HT-29 (cell line): ENCODE data around the gene TMEM79. TPM values are rescaled to one million over a fixed set of nuclear protein-coding genes. Genes with fewer than 3 reads are reported as not detected.
"Not testable (repeated sequence)": the region's sequence is repeated elsewhere in the genome, so short reads cannot be mapped to it uniquely, and the experiment has no call there.

Experiments
- DNase-seq: peaks from one replicate; pipeline ENCODE4 v3.0.0-alpha.2; 2015; ENCODE audit warnings: low spot score
- total RNA-seq: library from RNA; depleted of rRNA; stranded (reverse); fragments of >200 nt; shearing (Covaris generic); gene quantifications from 2 replicates; pipeline ENCODE4 v1.2.3, GENCODE V29; 2014; rRNA removed

The TMEM79 gene
- total RNA-seq, 1 experiment from 2014 or later = 5.6 TPM

DNA sequence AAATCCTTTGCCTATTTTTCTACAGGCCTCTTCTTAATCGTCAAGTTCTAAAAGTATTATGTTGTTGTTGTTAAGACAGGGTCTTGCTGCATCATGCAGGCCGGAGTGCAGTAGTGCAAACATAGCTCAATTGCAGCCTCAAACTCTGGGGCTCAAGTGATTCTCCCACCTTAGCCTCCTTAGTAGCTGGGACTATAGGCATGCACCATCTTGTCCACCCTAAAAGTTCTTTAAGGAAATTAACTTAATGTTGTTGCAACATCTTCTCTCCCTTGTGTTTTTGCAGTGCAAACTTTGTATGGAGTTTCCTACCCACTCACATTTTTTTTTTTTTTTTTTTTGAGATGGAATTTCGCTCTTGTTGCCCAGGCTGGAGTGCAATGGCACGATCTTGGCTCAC lies 19.1 kb downstream of the TMEM79 start:
- DNase-seq = no peak

DNA sequence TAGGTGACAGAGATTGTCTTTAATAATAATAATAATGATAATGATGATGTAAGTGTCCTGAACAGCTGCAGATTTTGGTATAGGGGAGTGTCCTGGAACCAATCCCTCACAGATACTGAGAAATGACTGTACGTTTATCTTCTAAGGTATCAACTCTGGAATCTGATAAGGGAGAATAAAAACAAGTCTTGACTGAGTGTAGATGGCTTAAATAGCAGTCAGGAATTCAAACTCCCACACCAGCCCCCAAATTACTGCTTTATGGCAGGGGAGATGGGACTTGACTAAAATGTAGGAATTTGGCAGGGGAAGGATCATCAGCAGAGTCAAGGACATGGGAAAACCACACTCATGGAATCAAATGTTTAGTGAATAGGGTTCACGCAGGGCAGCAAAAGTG lies 21.1 kb downstream of the TMEM79 start:
- DNase-seq = no peak

DNA sequence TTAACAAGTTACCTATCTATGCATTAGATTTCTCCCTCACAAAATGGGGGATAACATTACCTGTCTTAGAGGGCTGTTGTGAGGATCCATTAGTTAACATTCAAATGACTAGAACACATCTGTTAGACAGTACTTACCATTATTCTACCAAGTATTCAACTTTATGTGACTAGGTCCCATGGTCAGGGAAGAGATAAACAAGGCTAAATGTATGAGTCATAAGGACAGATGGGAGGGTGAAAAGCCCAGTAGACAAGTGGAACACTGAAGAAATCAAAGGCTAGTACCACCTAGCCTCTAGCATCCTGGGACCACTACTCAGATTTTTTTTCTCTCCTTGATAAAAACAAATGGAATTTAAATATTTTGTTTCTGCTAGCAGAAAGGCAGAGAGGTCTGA lies 24.0 kb downstream of the TMEM79 start:
- DNase-seq = no peak

DNA sequence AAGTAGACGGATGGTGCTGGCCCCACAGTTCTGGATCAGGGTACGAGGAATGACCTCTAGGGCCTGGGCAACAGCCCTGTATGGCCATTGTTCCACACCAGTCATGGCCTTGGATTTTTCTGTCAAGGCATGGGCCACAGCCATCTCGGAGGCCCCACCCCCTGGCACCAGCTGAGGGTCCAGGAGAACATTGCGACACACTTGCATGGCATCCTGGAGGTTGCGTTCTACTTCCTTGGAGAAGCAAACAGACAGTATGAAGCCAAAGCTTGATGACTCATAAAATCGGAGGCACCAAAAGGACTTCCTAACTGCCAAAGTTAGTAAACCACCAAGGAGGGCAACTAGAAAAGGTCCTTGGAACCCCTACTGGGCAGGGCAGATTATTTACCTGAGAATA lies 26.8 kb downstream of the TMEM79 start:
- no peak for DNase-seq

DNA sequence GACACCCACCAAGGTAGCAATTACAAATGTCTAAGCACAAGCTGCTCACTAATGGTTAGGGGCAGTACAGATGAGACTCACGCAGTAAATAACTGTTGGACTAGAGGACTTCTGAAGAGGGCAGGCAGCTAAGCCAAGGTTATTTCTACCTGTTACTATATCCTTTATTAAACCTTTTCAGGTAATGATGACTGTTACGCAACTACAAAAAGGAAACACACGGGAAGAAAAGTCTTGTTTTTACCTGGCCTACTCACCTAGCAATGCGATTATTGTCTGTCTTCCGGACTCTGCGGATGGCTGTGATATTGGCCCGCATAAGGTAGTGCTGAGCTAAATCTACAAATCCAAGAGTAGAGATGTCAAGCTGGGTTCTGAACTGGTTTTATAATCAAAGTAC lies 32.8 kb downstream of the TMEM79 start:
- no peak for DNase-seq

DNA sequence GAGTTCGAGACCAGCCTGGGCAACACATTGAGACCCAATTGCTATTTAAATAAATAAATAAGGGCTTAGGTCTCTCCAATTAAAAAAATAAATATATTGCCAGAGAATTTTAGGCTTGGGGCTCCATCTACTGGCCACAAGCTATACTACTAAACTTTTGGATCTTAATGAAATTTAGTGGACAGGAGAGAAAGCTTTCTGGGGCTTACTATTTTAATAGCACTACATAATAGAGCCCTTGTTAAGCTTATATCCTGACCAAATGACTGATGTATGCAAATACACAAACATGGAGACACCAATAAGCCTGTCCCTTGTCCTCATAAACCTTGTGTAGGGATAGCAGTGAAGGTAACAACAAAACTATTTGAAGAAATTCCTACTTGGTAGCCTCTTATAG lies 35.5 kb downstream of the TMEM79 start:
- DNase-seq = peak; percentile 69

DNA sequence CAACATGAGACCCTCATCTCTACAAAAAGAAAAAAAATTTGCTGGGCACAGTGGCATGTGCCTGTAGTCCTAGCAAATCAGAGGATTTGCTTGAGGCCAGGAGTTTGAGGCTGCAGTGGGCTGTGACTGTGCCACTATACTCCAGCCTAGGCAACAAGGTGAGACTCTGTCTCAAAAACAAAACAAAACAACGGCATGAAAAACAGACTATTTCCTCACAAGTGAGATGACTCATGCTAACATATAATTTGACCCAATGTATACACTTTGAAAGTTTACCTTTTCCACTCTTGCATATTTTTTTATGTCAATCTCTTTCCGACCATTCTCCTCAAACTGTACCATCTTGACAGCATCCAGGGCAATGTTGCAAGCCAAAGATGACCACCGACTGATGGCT lies 36.4 kb downstream of the TMEM79 start:
- no peak for DNase-seq

DNA sequence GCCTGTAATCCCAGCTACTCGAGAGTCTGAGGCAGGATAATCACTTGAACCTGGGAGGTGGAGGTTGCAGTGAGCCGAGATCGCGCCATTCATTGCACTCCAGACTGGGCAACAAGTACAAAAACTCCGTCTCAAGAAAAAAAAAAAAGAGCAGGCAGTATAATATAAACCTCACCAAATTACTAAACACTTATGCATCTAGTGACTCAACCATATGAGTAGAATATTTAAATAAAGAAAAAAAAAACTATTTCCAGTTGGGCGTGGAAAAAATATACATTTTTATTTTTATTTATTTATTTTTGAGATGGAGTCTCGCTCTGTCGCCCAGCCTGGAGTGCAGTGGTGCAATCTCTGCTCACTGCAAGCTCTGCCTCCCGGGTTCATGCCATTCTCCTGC lies 39.1 kb downstream of the TMEM79 start:
- not testable (repeated sequence) for DNase-seq

DNA sequence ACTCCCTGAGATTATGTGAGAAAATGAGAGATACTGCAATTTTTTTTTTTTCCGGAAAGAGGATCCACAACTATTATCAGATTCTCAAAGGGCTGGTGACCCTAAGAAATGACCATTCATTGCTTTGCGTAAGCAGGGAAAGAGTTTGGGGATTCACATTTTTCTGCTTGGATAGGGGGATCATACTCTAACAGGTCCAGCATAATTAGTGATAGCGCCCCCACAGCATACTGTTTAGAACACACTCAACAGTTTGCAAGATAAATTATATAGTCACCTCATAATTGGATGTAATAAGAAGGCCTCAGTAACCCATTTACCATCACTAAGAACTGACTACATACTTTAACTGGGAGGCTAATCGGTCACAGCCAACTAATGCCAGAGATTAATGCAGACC lies 52.1 kb downstream of the TMEM79 start:
- DNase-seq = peak; percentile 10

DNA sequence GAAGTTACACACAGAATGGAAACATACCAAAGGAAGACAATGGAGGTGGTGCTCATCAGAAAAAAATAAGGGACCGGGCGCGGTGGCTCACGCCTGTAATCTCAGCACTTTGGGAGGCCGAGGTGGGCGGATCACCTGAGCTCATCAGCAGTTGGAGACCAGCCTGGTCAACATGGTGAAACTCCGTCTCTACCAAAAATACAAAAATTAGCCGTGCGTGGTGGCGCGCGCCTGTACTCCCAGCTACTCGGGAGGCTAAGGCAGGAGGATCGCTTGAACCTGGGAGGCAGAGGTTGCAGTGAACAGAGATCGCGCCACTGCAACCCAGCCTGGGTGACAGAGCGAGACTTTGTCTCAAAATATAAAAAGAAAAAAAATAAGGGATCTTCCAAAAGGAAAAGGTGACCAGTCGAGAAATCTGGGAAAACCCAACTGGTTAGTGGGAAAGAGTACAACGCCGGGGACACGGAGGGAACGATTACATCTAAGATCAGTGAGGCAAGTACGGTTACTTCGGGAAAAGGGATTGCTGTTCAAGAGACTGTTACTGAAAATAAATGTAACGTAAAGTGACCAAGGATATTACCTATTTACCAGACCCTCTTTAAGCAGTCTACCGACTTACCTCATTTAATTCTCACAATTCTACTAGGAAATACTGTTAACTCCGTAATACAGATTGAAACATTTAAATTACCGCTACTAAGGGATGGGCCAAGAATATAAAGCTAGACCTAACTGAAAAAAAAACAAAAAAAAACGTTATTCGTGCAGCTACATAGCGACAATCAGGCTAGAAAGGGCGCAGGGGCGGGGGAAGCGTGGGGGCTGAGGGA lies 53.1 kb downstream of the TMEM79 start:
- no peak for DNase-seq

DNA sequence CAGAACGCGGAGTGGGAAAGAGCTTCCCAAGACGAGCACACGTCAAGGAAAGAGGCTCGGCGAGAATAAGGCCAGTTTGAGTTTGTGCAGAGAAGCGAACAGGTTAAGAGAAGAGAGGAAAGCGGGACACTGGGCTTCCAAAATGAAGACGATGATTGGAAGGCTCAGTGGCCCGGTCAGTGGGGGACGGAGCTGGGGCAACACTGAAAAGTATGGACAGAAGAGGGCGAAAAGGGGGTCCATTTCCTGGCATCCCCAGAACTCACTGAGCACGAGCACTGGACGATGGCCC lies 53.7 kb downstream of the TMEM79 start:
- DNase-seq = no peak

DNA sequence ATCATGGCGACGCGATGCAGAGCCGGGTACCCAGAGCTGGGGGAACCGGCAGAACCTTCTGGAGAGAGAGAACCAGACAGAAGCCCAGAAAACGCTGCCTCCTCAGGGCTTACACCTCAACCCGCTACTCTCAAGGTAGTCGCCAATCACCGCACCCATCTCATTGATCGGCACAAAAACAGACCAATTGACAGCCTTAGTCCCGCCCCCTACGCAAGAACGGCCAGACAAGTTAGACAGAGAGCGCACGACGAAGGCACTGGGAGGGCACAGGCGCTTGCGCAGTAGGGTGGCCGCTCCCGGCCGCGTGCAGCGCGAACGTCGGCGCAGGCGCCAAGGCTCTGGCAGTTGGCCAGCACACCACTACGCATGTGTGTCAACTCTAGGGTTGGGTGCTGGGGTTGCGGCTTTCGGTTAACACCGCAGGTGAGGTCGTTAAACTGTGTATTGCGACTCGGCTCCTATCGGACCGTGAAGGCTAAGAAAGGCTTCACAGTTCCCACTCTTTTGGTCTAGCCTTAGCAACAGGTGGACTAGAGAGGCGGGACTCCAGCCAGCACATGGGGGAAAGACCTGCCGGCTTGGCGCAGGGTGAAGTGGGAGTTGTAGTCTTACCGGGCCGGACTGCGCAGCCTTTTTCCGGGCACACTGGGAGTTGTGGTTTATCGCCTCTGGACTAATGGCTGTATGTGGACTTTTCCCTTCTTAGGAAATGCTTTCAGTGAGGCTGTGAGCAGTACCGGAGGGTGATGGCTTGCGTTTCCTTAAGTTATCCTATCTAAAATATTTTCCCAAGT lies 54.3 kb downstream of the TMEM79 start, which contains the start of the genes CCT3 and TSACC:
Gene CCT3 (minus strand): TSS at position 113 of the 797 bp plus-strand sequence. CDS start 108 bp downstream, at position 5.
Gene TSACC (plus strand): TSS at position 347 of the 797 bp plus-strand sequence. CDS start 1,232 bp downstream, outside the sequence.
- peak; percentile 99 for DNase-seq

Other genes with a start within 250 kb of the TMEM79 start
- gene UBQLN4, start 230.5 kb upstream of the TMEM79 start, total RNA-seq = 35.7 and 41.0 TPM in 2 replicates
- gene LAMTOR2, start 229.5 kb upstream of the TMEM79 start, total RNA-seq = 108 and 130 TPM in 2 replicates
- gene RAB25, start 223.2 kb upstream of the TMEM79 start, total RNA-seq = 163 and 185 TPM in 2 replicates
- 9.3 and 13.3 TPM in 2 replicates for gene MEX3A, start 201.9 kb upstream of the TMEM79 start, total RNA-seq
- 1,664 and 1,875 TPM in 2 replicates for gene LMNA, start 169.6 kb upstream of the TMEM79 start, total RNA-seq
- 5.1 and 11.6 TPM in 2 replicates for gene SEMA4A, start 130.7 kb upstream of the TMEM79 start, total RNA-seq
- gene SLC25A44, start 90.2 kb upstream of the TMEM79 start, total RNA-seq = 15.3 and 21.6 TPM in 2 replicates
- 111 and 122 TPM in 2 replicates for gene PMF1, start 71.3 kb upstream of the TMEM79 start, total RNA-seq
- gene BGLAP, start 42.1 kb upstream of the TMEM79 start, total RNA-seq = 0.23 and 0.34 TPM in 2 replicates
- gene PAQR6, start 36.3 kb upstream of the TMEM79 start, total RNA-seq = 6.5 and 7.0 TPM in 2 replicates
- 135 and 146 TPM in 2 replicates for gene SMG5, start 1.5 kb upstream of the TMEM79 start, total RNA-seq
- gene GLMP, start 11.4 kb downstream of the TMEM79 start, total RNA-seq = 75.3 and 78.6 TPM in 2 replicates
- not detected in 2 replicates for gene VHLL, start 15.0 kb downstream of the TMEM79 start, total RNA-seq
- gene CCT3, start 54.0 kb downstream of the TMEM79 start, total RNA-seq = 389 and 419 TPM in 2 replicates
- 0.15 and 0.37 TPM in 2 replicates for gene TSACC, start 54.2 kb downstream of the TMEM79 start, total RNA-seq
- not detected in 2 replicates for gene RHBG, start 84.9 kb downstream of the TMEM79 start, total RNA-seq
- gene MEF2D, start 216.4 kb downstream of the TMEM79 start, total RNA-seq = 17.8 and 27.4 TPM in 2 replicates